GM13976 (cell line): ENCODE results near the gene UMPS.

Experiments
- DNase-seq: peaks from one replicate; pipeline ENCODE4 v3.0.0; 2012; ENCODE audit warnings: low spot score
- in situ Hi-C: fragments of 300-500 bp; cut with MboI; formaldehyde crosslinking; loops from one replicate; pipeline ENCODE4 v1.12.0; 2022; ENCODE audit warnings: low sequenced_read_pairs, mixed read lengths, inconsistent platforms; ENCODE audit not compliant: unreplicated experiment
- TF ChIP-seq, protein P1 (sequence below): IDR thresholded peaks from 2 replicates; pipeline ENCODE4 v1.5.1; 2012; ENCODE audit warnings: borderline replicate concordance, mild to moderate bottlenecking; ENCODE audit not compliant: insufficient read depth; ENCODE audit errors: extremely low read depth, missing control alignments, control extremely low read depth

UMPS gene

DNA sequence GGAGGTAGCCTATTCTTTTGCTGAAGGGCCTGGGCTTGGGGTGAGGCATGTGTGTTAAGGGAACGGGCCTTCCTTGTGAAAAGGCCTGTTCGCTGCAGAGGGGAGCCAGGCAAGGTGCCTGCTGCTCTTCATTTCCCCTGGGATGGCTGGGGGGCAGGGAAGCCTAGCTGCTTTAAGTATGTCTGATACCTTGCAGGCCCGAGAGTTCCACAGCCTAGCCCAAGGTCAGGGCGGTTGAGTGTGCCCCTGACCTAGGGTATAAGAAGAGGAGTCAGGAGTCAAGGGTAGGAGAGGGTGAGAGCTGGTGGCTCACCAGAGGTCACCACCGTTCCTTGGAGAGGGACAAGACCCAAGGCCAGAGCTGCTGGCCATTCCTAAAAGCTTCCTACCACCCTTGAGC, 46.6 kb downstream of the UMPS start:
- in situ Hi-C loops, result no loop called here
- TF ChIP-seq, protein P1, sequence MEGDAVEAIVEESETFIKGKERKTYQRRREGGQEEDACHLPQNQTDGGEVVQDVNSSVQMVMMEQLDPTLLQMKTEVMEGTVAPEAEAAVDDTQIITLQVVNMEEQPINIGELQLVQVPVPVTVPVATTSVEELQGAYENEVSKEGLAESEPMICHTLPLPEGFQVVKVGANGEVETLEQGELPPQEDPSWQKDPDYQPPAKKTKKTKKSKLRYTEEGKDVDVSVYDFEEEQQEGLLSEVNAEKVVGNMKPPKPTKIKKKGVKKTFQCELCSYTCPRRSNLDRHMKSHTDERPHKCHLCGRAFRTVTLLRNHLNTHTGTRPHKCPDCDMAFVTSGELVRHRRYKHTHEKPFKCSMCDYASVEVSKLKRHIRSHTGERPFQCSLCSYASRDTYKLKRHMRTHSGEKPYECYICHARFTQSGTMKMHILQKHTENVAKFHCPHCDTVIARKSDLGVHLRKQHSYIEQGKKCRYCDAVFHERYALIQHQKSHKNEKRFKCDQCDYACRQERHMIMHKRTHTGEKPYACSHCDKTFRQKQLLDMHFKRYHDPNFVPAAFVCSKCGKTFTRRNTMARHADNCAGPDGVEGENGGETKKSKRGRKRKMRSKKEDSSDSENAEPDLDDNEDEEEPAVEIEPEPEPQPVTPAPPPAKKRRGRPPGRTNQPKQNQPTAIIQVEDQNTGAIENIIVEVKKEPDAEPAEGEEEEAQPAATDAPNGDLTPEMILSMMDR, result no peak
- DNase-seq, result no peak

GRCh38 chr3:124777762-124778470, 47.7 kb downstream of the UMPS start:
- in situ Hi-C loops, result no loop called here
- no peak for DNase-seq
- TF ChIP-seq, protein P1, result no peak

DNA sequence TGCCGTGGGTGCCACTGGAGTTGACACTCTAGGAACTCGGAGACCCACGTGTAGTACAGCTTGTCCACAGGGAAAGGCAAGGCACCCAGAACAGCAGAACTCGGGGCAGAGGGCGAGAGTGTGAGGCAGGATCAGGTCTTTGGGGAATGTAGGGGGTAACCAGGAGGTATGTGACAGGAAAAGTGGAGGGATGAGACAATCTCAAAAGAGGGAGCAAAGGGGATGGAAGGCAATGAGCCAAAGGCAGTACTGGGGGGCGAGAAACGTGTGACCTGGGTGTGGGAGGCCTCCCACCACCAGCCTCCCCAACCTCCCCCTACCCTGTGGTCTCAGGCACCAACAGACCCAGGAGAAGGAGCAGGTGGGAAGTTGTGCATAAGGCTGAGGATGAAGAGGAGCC, 48.9 kb downstream of the UMPS start:
- no peak for DNase-seq
- in situ Hi-C loops, result no loop called here
- TF ChIP-seq, protein P1, result no peak

- in situ Hi-C loops, result no loop called here
- TF ChIP-seq, protein P1, result no peak
- DNase-seq, result no peak
Observed at GRCh38 chr3:124779751-124780191, 49.5 kb downstream of the UMPS start.

GRCh38 chr3:124780356-124780755, 50.1 kb downstream of the UMPS start:
- in situ Hi-C loops, result no loop called here
- no peak for DNase-seq
- TF ChIP-seq, protein P1, result no peak

GRCh38 chr3:124780761-124781475, 50.7 kb downstream of the UMPS start:
- TF ChIP-seq, protein P1, result no peak
- DNase-seq, result no peak
- in situ Hi-C loops, result no loop called here
